Neuron (in vitro differentiated cells): ENCODE measurements around the gene RBPJL.

Experiments used
- H2AFZ ChIP-seq: one replicate; pipeline ENCODE4 v1.6.1; 2013; ENCODE audit warnings: low read depth, mild to moderate bottlenecking, inconsistent platforms, low read length, moderate library complexity
- H3K27me3 ChIP-seq: one replicate; pipeline ENCODE4 v1.6.1; 2013; ENCODE audit warnings: low read length; ENCODE audit not compliant: insufficient read depth
- H3K36me3 ChIP-seq: one replicate; pipeline ENCODE4 v1.6.1; 2013; ENCODE audit warnings: low read length; ENCODE audit not compliant: insufficient read depth
- H3K4me1 ChIP-seq: one replicate; pipeline ENCODE4 v1.6.1; 2013; ENCODE audit warnings: low read length; ENCODE audit not compliant: insufficient read depth
- H3K4me3 ChIP-seq: 2 replicates; pipeline ENCODE4 v1.5.1; 2013; ENCODE audit warnings: mild to moderate bottlenecking, low read length, moderate library complexity
- H3K9me3 ChIP-seq: one replicate; pipeline ENCODE4 v1.6.1; 2013; ENCODE audit warnings: low read length

Gene RBPJL

GRCh38 chr20:45367126-45367525 lies 60.5 kb downstream of the RBPJL start:
- Histone ChIP-seq H3K36me3 (peaks cover 28% of the 10 kb centered on the region), H2AFZ (no peak overlapping the region), H3K4me3 (no peak overlapping the region), H3K27me3 (no peaks in the 10 kb centered on the region), H3K9me3 (no peaks in the 10 kb centered on the region), H3K4me1 (peaks cover 9% of the 10 kb centered on the region)
